ENCODE measurements around the gene C11orf21.

The C11orf21 gene

DNA sequence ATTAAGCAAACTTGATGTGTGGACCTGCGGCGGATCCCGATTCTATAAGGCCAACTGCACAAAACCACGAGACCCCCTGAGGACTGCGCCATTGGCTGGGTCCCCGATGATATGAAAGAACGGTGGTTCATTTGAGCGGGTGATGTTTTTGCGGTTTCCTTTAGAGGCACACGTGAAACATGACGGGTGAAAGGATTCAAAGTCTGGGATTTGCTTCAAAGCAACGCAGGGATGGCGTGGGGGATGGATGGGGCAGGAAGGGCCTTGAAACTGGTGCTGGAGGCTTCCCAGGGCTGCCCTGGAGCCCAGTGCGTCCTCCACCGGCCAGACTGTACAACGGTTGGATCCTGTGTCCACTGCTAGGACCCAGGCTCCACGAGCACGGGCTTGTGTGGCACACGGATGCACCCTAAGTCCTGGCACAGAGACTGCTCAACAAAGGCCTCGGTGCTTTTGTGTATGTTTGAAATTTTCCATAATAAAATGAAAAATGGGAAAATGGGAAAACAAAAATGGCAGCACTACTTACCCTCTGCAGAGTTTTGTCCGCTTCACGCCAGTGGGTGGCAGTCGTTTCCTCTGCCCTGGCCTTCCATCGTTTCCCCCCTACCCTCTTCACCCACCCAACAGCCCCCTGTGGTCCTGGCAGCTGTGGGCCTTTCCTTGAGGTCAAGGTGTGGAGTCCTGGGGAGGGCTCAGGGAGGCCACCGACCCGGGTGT is 35.0 kb downstream of the C11orf21 start:
- DNase-seq (no peak), ATAC-seq (replicated peaks) (no peak)
- Mint-ChIP-seq H3K9me3 (no peaks in the 10 kb centered on the region), H3K4me3 (peak overlapping the region; percentile 66 to 81), H3K36me3 (ENCODE audit: insufficient read depth) (peaks cover 14% of the 10 kb centered on the region), H3K4me1 (ENCODE audit: low read depth in 2 of 2) (peaks cover 19 to 37% of the 10 kb centered on the region in 2 donors), H3K27ac (peak overlapping the region; percentile 81 to 90), H3K27me3 (no peaks in the 10 kb centered on the region)

- peaks cover 14% of the 10 kb centered on the region for H3K36me3 Mint-ChIP-seq (ENCODE audit: insufficient read depth)
- no peak for DNase-seq
- peaks cover 19 to 35% of the 10 kb centered on the region in 2 donors for H3K4me1 Mint-ChIP-seq (ENCODE audit: low read depth in 2 of 2)
- H3K27me3 Mint-ChIP-seq, result no peaks in the 10 kb centered on the region
- no peaks in the 10 kb centered on the region for H3K9me3 Mint-ChIP-seq
- peak overlapping the region; percentile 81 to 90 for H3K27ac Mint-ChIP-seq
- peak overlapping the region; percentile 66 to 81 for H3K4me3 Mint-ChIP-seq
- ATAC-seq (replicated peaks), result no peak
Measured at GRCh38 chr11:2265854-2266585, 35.7 kb downstream of the C11orf21 start.

DNA sequence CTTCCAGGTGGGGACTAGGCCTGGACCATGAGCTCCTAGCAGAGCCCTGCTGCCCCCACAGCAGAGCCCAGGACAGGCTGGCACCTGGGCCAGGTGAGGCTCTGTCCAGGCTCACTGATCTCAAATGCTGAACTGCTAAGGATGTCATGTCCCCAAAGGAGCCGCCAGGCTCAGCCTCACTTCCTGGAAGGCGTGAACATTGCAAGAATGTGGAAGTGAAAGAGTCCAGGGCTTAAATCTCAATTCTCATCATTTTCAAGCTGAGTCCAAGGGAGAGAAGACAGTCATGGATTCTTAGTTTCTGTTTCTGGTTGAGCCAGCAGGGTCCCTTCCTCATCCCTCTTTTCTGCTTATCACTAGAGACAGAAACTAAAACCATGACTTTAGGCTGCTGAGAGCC is 36.3 kb downstream of the C11orf21 start:
- H3K27ac Mint-ChIP-seq, result peak overlapping the region; percentile 81 to 90
- no peaks in the 10 kb centered on the region for H3K9me3 Mint-ChIP-seq
- DNase-seq, result no peak
- ATAC-seq (replicated peaks), result peak; percentile 3
- H3K36me3 Mint-ChIP-seq (ENCODE audit: insufficient read depth), result peaks cover 11% of the 10 kb centered on the region
- peak overlapping the region; percentile 66 to 81 for H3K4me3 Mint-ChIP-seq
- H3K27me3 Mint-ChIP-seq, result no peaks in the 10 kb centered on the region
- H3K4me1 Mint-ChIP-seq (ENCODE audit: low read depth in 2 of 2), result peaks cover 16 to 33% of the 10 kb centered on the region in 2 donors

GRCh38 chr11:2264366-2265053 is 37.2 kb downstream of the C11orf21 start:
- Mint-ChIP-seq H3K9me3 (no peaks in the 10 kb centered on the region), H3K36me3 (ENCODE audit: insufficient read depth) (peaks cover 11% of the 10 kb centered on the region), H3K4me3 (no peak overlapping the region), H3K27me3 (no peaks in the 10 kb centered on the region), H3K27ac (peak overlapping the region in 1 of 2 donors; percentile 60), H3K4me1 (ENCODE audit: low read depth in 2 of 2) (peaks cover 15 to 33% of the 10 kb centered on the region in 2 donors)
- DNase-seq, result no peak
- no peak for ATAC-seq (replicated peaks)

- ATAC-seq (replicated peaks), result no peak
- H3K9me3 Mint-ChIP-seq, result no peaks in the 10 kb centered on the region
- H3K4me3 Mint-ChIP-seq, result no peak overlapping the region
- peak overlapping the region in 1 of 2 donors; percentile 60 for H3K27ac Mint-ChIP-seq
- H3K4me1 Mint-ChIP-seq (ENCODE audit: low read depth in 2 of 2), result peaks cover 15 to 33% of the 10 kb centered on the region in 2 donors
- H3K36me3 Mint-ChIP-seq (ENCODE audit: insufficient read depth), result peaks cover 11% of the 10 kb centered on the region
- no peak for DNase-seq
- no peaks in the 10 kb centered on the region for H3K27me3 Mint-ChIP-seq
Measured at GRCh38 chr11:2263724-2264360, 37.9 kb downstream of the C11orf21 start.

- no peak for DNase-seq
- ATAC-seq (replicated peaks), result no peak
- Mint-ChIP-seq H3K9me3 (no peaks in the 10 kb centered on the region), H3K4me3 (no peak overlapping the region), H3K27me3 (no peaks in the 10 kb centered on the region), H3K36me3 (ENCODE audit: insufficient read depth) (peaks cover 7% of the 10 kb centered on the region), H3K27ac (peak overlapping the region in 1 of 2 donors; percentile 26), H3K4me1 (ENCODE audit: low read depth in 2 of 2) (peaks cover 15 to 29% of the 10 kb centered on the region in 2 donors)
Measured at GRCh38 chr11:2263071-2263565, 38.6 kb downstream of the C11orf21 start.

DNA sequence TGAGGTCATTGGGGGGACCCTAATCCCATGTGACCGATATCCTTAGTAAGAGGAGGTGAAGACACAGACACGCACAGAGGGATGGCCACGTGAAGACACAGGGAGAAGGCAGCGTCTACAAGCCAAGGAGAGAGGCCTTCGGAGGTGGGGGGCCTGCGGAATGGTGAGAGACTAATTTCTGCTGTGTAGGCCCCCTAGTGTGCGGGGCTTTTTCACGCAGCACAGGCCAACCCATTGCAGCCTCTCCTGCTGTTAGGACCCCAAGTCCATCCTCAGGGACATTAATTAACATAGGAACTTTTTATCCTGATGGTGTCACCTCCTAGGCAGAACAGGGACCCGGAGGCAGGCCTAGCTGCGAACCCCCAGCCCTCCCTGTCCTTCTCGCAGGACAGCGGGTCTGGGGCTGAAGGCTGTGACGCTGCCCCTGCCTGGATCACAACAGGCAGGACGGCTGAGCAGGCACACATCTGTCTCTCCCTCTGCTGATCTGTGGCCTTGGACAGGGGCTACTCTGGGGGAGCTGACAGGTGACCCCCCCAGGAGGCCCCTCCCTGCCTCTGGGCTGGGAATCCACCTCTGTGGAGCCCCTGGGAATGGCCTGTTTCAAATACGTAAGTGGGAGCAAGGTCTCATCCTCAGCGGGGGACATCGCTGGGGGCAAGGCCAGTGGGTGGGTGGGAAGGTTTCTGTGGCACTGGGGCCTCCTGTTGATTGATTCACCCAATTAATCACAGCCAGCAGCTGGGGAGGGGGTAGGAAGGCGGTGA is 39.2 kb downstream of the C11orf21 start:
- H3K36me3 Mint-ChIP-seq (ENCODE audit: insufficient read depth), result peaks cover 6% of the 10 kb centered on the region
- no peaks in the 10 kb centered on the region for H3K27me3 Mint-ChIP-seq
- H3K4me3 Mint-ChIP-seq, result no peak overlapping the region
- H3K9me3 Mint-ChIP-seq, result no peaks in the 10 kb centered on the region
- H3K4me1 Mint-ChIP-seq (ENCODE audit: low read depth in 2 of 2), result peaks cover 15 to 24% of the 10 kb centered on the region in 2 donors
- ATAC-seq (replicated peaks), result no peak
- no peak overlapping the region for H3K27ac Mint-ChIP-seq
- DNase-seq, result no peak

- no peaks in the 10 kb centered on the region for H3K27me3 Mint-ChIP-seq
- no peaks in the 10 kb centered on the region for H3K9me3 Mint-ChIP-seq
- no peak overlapping the region for H3K27ac Mint-ChIP-seq
- H3K4me1 Mint-ChIP-seq (ENCODE audit: low read depth in 2 of 2), result peaks cover 15 to 23% of the 10 kb centered on the region in 2 donors
- ATAC-seq (replicated peaks) (no peak), DNase-seq (no peak)
- no peak overlapping the region for H3K4me3 Mint-ChIP-seq
- peaks cover 9% of the 10 kb centered on the region for H3K36me3 Mint-ChIP-seq (ENCODE audit: insufficient read depth)
Measured at GRCh38 chr11:2261436-2262230, 40.1 kb downstream of the C11orf21 start.

- H3K4me3 Mint-ChIP-seq, result no peak overlapping the region
- peaks cover 6% of the 10 kb centered on the region for H3K36me3 Mint-ChIP-seq (ENCODE audit: insufficient read depth)
- DNase-seq (no peak), ATAC-seq (replicated peaks) (no peak)
- no peaks in the 10 kb centered on the region for H3K9me3 Mint-ChIP-seq
- H3K27ac Mint-ChIP-seq, result no peak overlapping the region
- H3K27me3 Mint-ChIP-seq, result no peaks in the 10 kb centered on the region
- H3K4me1 Mint-ChIP-seq (ENCODE audit: low read depth in 2 of 2), result peaks cover 6 to 14% of the 10 kb centered on the region in 2 donors
Measured at GRCh38 chr11:2260491-2261364, 41.0 kb downstream of the C11orf21 start.

DNA sequence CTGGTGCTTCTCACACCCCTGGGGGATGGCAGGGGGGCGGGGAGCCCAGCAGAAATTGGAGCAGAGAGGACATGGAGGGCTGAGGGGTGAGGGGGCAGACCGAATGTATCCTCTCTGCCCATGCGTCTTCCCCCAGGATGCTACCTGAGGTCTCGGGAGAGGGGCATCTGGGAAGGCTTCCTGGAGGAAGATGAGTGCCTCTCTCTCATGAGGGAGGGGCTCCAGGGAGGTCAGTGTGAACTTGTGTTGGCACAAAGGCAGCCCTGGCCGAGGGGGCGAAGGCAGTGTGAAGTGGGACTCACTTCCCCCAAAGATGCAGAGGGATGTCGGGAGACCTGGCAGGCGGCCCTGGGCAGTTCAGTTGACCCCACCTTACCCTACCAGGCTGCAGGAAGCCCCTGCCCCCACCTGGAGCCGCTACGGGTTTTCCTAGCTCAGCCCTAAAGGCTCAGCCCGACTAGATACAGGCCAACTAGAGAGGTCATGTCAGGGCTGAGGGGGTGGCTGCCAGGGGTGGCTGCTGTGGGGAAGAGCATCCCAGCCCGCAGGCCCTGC is 41.7 kb downstream of the C11orf21 start:
- no peak overlapping the region for H3K27ac Mint-ChIP-seq

GRCh38 chr11:2259466-2259830 is 42.3 kb downstream of the C11orf21 start:
- Mint-ChIP-seq H3K9me3 (no peaks in the 10 kb centered on the region), H3K27ac (no peak overlapping the region), H3K4me3 (no peak overlapping the region), H3K36me3 (ENCODE audit: insufficient read depth) (peaks cover 6% of the 10 kb centered on the region), H3K27me3 (no peaks in the 10 kb centered on the region), H3K4me1 (ENCODE audit: low read depth in 2 of 2) (peaks cover 0 to 8% of the 10 kb centered on the region in 2 donors)
- ATAC-seq (replicated peaks) (no peak), DNase-seq (no peak)

More for the DNA sequence above, 41.7 kb downstream of the C11orf21 start:
- Mint-ChIP-seq H3K36me3 (ENCODE audit: insufficient read depth) (peaks cover 6% of the 10 kb centered on the region), H3K9me3 (no peaks in the 10 kb centered on the region), H3K4me3 (no peak overlapping the region), H3K27me3 (no peaks in the 10 kb centered on the region), H3K4me1 (ENCODE audit: low read depth in 2 of 2) (peaks cover 0 to 8% of the 10 kb centered on the region in 2 donors)
- ATAC-seq (replicated peaks), result no peak
- no peak for DNase-seq
